NCI-H2196 treated with DMSO at 0.1 percent for 48 hours (cell line): ENCODE results near the gene ELMO1.

Source experiments
- DNase-seq: peaks from one replicate; lab custom pipeline; 2025; ENCODE audit not compliant: unreplicated experiment; lab: John Stamatoyannopoulos, UW

The ELMO1 gene

DNA sequence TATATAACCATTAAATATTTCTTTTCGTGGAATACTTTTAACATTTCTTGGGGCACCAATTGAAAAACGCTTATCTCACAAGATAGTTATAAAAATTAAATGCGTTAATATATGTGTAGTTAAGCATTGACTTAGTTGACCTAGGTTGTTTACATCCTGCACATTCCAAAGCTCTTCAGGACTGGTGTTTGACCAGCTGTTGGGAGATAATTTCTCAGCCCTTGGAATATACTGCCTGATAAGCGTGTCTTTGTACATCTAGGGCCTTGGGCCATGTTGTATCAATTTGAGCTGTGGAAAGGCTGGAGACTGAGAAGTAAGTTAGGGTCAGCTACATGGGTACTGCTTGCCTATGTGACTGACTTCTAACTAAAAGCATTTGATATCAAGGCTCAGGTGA, 634.4 kb downstream of the ELMO1 start:
- no peak for DNase-seq

- no peak for DNase-seq
Observed at GRCh38 chr7:36811807-36812206, 636.9 kb downstream of the ELMO1 start.

DNA sequence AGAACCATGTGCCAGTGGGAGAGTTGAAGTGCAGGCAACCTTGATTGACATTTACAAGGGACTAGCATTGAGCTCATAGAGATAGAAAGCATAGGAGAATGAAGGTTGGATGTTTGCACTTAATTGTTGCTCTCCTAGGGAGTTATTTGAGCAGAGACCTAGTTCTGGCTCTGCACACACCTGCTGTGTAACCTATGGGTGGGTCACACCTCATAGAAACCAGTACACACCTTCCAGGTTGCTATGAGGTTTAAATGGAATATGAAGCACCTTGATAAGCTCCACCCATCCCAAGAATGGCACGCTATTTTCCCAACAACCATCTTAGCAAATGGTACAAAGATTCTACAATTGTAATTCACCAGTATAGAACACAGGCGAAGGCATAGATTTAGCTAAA, 638.2 kb downstream of the ELMO1 start:
- DNase-seq: no peak

- DNase-seq: no peak
Observed at GRCh38 chr7:36810032-36810431, 638.6 kb downstream of the ELMO1 start.

DNA sequence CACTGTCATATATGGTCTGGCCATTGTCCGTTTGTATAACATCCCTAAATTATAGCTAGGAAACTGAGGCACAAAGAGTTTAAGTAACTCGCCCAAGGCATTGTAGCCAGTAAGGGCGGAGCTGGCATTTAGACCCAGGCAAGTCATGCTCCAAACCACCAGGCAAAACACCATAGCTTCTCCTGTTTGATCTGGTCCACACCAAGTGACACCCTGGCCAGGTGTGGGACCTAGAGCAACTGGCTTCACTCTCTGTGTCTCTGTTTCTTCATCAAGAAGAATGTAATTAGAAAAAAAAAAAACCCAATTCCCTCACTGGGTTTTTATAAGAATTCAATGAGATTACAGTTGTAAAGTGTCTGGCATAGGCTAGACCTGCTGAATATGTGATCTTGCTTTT, 639.2 kb downstream of the ELMO1 start:
- no peak for DNase-seq

DNA sequence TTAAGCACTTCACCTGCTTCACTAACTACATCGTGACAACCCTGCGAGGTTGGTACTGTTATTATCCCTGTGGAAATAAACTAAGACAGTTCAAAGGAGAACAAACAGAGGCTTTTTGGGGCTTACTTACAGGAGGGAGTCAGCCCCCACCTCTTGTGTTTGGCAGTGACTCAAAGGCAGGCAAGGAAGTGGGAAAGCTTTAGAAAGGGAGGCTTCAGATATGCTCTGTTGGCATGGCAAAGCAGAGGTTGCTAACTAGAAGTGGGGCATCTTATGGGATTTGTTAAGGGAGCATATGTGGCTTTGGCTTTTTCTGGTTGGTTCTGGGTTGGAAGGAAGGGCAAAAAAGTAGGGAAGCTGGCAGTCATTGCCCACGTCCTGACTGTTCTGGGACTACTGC, 639.6 kb downstream of the ELMO1 start:
- DNase-seq: no peak

DNA sequence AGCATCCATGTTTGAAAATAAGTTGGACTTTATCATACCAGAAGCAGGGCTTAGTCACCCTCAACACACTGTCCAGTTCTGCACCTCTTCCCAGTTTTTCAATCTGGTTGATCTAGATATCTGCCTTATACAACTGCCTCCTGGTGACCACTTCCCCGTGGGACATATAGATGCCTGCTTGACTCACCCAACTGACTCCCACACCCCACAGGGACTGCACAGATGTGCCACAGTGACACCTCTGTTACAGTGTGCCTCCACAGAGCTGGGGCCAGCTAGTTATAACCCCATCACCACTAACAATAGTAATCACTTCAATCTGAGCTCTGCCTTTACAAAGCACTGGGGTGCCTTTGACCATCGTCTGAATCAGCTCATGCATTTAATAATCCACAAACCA, 641.8 kb downstream of the ELMO1 start:
- DNase-seq: no peak
